SK-N-SH treated with all-trans-retinoic acid at 6 μM for 48 hours (cell line): ENCODE measurements around the gene SLC25A23.
A peak's percentile ranks its signal among the peaks of the same experiment; 100 is the strongest.

Experiments used
- ATAC-seq: fragments of 200-7000 bp; cut with Tn5 transposase; 3 replicates; pipeline ENCODE4 v1.9.1; 2020; ENCODE audit warnings: mild to moderate bottlenecking, moderate library complexity
- ARNTL ChIP-seq: fragments of 450-650 bp; formaldehyde crosslinking; IDR thresholded peaks from 2 replicates; pipeline ENCODE4 v1.5.0; 2020; ENCODE audit warnings: low read depth, mild to moderate bottlenecking, moderate library complexity, borderline replicate concordance
- BACH2 ChIP-seq: fragments of 250-450 bp; sonication (Bioruptor Pico); IDR thresholded peaks from 2 replicates; pipeline ENCODE4 v1.9.0; 2021; ENCODE audit warnings: mild to moderate bottlenecking, borderline replicate concordance
- CSDC2 ChIP-seq: fragments of 250-450 bp; sonication (Bioruptor Pico); IDR thresholded peaks from 2 replicates; pipeline ENCODE4 v1.5.0; 2020; ENCODE audit warnings: mild to moderate bottlenecking, moderate library complexity
- ESRRG ChIP-seq: fragments of 250-450 bp; sonication (Bioruptor Pico); IDR thresholded peaks from 2 replicates; pipeline ENCODE4 v1.6.1; 2021; ENCODE audit warnings: mild to moderate bottlenecking
- GLIS3 ChIP-seq: fragments of 250-450 bp; sonication (Bioruptor Pico); IDR thresholded peaks from 2 replicates; pipeline ENCODE4 v1.5.0; 2020; ENCODE audit warnings: mild to moderate bottlenecking, moderate library complexity
- OSR1 ChIP-seq: fragments of 250-450 bp; sonication (Bioruptor Pico); IDR thresholded peaks from 2 replicates; pipeline ENCODE4 v1.8.0; 2022; ENCODE audit warnings: moderate library complexity, mild to moderate bottlenecking, inconsistent platforms
- PPARA ChIP-seq: fragments of 250-450 bp; sonication (Bioruptor Pico); IDR thresholded peaks from 2 replicates; pipeline ENCODE4 v1.5.0; 2020; ENCODE audit warnings: mild to moderate bottlenecking, borderline replicate concordance
- RARB ChIP-seq: fragments of 250-450 bp; sonication (Bioruptor Pico); IDR thresholded peaks from 2 replicates; pipeline ENCODE4 v1.8.0; 2021; ENCODE audit warnings: mild to moderate bottlenecking, moderate library complexity
- TCF4 ChIP-seq: fragments of 250-450 bp; sonication (Bioruptor Pico); IDR thresholded peaks from 2 replicates; pipeline ENCODE4 v1.8.0; 2021; ENCODE audit warnings: mild to moderate bottlenecking, moderate library complexity, borderline replicate concordance
- TOX ChIP-seq: fragments of 250-450 bp; sonication (Bioruptor Pico); IDR thresholded peaks from 2 replicates; pipeline ENCODE4 v1.8.0; 2021; ENCODE audit warnings: mild to moderate bottlenecking, moderate library complexity, borderline replicate concordance
- ZC3H10 ChIP-seq: fragments of 250-450 bp; sonication (Bioruptor Pico); IDR thresholded peaks from 2 replicates; pipeline ENCODE4 v1.5.1; 2021; ENCODE audit warnings: mild to moderate bottlenecking, moderate library complexity
- ZFP3 ChIP-seq: fragments of 250-450 bp; sonication (Bioruptor Pico); IDR thresholded peaks from 2 replicates; pipeline ENCODE4 v1.5.0; 2020; ENCODE audit warnings: mild to moderate bottlenecking, moderate library complexity
- ZNF565 ChIP-seq: fragments of 450-650 bp; formaldehyde crosslinking; conservative IDR thresholded peaks from 2 replicates; pipeline ENCODE4 v1.5.0; 2020; ENCODE audit warnings: low read depth, mild to moderate bottlenecking, moderate library complexity
- ZNF70 ChIP-seq: fragments of 450-650 bp; formaldehyde crosslinking; IDR thresholded peaks from 2 replicates; pipeline ENCODE4 v1.5.0; 2020; ENCODE audit warnings: mild to moderate bottlenecking, moderate library complexity
- ZNF8 ChIP-seq: fragments of 450-650 bp; formaldehyde crosslinking; IDR thresholded peaks from 2 replicates; pipeline ENCODE4 v1.5.0; 2020; ENCODE audit warnings: mild to moderate bottlenecking, moderate library complexity
- TF ChIP-seq, protein P1 (sequence below): fragments of 250-450 bp; sonication (Bioruptor Pico); IDR thresholded peaks from 2 replicates; pipeline ENCODE4 v1.8.0; 2020; ENCODE audit warnings: mild to moderate bottlenecking, moderate library complexity, borderline replicate concordance
- TF ChIP-seq, protein P2 (sequence below): fragments of 250-450 bp; sonication (Bioruptor Pico); IDR thresholded peaks from 2 replicates; pipeline ENCODE4 v1.8.0; 2021; ENCODE audit warnings: low read depth, mild to moderate bottlenecking, moderate library complexity, borderline replicate concordance
- TF ChIP-seq, protein P3 (sequence below): fragments of 250-450 bp; sonication (Bioruptor Pico); IDR thresholded peaks from 2 replicates; pipeline ENCODE4 v1.5.0; 2020; ENCODE audit warnings: mild to moderate bottlenecking, moderate library complexity
- TF ChIP-seq, protein P4 (sequence below): fragments of 250-450 bp; sonication (Bioruptor Pico); IDR thresholded peaks from 2 replicates; pipeline ENCODE4 v1.5.1; 2021; ENCODE audit warnings: mild to moderate bottlenecking, moderate library complexity

SLC25A23 gene

DNA sequence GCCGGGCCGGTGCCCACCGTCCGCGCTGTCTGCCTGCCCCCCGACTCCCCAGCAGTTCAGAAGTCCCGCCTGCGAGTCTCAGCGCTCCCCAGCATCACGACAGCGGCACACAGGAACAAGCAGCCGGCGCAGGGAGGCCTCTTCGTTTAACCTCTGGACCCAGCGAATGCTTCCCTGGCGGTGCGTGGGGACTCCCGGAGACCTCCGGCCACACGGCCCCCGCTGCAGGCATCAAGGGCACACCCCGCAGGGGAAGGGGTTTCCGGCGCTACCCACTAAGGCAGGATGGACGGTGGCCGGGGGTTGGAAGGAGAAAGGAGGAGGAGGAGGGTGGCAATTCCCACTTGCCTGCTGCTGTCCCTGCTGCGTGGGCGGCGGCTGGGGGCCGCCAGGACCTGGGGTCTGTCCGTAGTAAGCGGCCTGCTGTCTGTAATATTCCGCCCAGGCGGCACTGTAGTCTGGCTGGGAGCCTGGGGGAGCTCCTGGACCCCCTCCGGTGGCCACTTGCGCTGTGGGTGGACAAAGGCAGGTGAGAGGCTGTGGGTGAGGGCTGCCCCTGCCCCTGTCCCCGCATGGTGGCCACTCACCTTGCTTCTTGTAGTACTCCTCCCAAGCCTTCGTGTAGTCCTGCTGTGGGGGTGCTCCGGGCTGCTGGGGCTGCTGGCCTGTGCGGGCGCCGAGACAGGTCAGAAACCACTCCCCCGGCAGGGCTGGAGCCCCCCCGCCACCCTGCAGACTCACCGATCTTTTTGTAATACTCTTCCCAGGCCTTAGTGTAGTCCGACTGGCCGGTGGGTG lies 44.6 kb downstream of the SLC25A23 start:
- no peak for ATAC-seq
- TF ChIP-seq BACH2 (CRISPR knock-in tag) (no peak), ZNF8 (CRISPR knock-in tag) (no peak), CSDC2 (no peak)

DNA sequence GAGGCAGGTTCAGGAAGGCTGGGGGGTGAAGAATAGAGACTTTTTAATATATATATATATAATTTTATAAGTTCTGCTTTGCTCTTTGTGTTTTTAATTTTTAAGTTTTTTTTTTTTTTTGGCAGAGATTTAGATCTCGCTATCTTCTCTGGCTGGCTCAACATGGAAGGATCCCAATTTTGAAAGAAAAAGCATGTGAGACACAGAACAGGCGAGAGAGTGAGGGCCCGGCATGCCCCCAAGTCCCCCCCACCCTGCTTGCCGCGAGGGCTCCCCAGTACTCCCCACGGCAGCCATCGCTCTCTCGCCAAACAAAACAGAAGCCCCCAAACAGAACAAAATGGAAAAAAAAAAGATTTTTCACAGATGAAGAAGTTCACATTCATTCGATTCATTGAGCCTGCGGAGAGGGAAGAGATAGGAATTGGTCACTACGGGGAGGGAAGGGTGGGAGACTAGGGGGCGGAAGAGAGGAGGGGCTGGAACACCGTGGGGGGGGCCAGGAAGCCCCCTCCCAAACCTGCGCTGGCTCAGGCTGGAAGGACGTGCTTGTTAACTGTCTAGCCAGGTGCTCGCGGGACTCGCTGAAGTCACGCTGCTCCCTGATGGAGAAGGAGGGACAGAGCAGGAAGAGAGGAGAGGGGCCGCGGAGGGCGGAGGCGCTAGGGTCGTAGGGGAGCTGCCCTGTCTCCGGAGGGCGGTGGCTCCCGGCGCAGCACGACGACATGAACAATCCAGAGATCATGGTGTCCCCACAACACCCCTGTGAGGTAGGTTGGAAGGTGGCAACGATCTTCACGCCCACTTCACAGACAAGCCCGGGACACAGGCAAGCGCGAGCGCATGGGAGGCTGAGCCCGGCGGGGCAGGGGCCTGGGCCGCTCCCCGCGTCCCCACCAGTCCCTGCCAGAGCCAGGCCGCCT lies 45.6 kb downstream of the SLC25A23 start:
- no peak for ATAC-seq
- TF ChIP-seq ZC3H10 (CRISPR knock-in tag) (no peak), GLIS3 (CRISPR knock-in tag) (no peak), ESRRG (no peak), ZNF70 (CRISPR knock-in tag) (no peak), PPARA (CRISPR knock-in tag) (no peak), TOX (no peak), ZNF8 (CRISPR knock-in tag) (no peak)
- TF ChIP-seq, protein P1, sequence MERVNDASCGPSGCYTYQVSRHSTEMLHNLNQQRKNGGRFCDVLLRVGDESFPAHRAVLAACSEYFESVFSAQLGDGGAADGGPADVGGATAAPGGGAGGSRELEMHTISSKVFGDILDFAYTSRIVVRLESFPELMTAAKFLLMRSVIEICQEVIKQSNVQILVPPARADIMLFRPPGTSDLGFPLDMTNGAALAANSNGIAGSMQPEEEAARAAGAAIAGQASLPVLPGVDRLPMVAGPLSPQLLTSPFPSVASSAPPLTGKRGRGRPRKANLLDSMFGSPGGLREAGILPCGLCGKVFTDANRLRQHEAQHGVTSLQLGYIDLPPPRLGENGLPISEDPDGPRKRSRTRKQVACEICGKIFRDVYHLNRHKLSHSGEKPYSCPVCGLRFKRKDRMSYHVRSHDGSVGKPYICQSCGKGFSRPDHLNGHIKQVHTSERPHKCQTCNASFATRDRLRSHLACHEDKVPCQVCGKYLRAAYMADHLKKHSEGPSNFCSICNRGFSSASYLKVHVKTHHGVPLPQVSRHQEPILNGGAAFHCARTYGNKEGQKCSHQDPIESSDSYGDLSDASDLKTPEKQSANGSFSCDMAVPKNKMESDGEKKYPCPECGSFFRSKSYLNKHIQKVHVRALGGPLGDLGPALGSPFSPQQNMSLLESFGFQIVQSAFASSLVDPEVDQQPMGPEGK (CRISPR knock-in tag), result no peak
- TF ChIP-seq, protein P2, sequence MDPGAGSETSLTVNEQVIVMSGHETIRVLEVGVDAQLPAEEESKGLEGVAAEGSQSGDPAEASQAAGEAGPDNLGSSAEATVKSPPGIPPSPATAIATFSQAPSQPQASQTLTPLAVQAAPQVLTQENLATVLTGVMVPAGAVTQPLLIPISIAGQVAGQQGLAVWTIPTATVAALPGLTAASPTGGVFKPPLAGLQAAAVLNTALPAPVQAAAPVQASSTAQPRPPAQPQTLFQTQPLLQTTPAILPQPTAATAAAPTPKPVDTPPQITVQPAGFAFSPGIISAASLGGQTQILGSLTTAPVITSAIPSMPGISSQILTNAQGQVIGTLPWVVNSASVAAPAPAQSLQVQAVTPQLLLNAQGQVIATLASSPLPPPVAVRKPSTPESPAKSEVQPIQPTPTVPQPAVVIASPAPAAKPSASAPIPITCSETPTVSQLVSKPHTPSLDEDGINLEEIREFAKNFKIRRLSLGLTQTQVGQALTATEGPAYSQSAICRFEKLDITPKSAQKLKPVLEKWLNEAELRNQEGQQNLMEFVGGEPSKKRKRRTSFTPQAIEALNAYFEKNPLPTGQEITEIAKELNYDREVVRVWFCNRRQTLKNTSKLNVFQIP, result no peak
- TF ChIP-seq, protein P3, sequence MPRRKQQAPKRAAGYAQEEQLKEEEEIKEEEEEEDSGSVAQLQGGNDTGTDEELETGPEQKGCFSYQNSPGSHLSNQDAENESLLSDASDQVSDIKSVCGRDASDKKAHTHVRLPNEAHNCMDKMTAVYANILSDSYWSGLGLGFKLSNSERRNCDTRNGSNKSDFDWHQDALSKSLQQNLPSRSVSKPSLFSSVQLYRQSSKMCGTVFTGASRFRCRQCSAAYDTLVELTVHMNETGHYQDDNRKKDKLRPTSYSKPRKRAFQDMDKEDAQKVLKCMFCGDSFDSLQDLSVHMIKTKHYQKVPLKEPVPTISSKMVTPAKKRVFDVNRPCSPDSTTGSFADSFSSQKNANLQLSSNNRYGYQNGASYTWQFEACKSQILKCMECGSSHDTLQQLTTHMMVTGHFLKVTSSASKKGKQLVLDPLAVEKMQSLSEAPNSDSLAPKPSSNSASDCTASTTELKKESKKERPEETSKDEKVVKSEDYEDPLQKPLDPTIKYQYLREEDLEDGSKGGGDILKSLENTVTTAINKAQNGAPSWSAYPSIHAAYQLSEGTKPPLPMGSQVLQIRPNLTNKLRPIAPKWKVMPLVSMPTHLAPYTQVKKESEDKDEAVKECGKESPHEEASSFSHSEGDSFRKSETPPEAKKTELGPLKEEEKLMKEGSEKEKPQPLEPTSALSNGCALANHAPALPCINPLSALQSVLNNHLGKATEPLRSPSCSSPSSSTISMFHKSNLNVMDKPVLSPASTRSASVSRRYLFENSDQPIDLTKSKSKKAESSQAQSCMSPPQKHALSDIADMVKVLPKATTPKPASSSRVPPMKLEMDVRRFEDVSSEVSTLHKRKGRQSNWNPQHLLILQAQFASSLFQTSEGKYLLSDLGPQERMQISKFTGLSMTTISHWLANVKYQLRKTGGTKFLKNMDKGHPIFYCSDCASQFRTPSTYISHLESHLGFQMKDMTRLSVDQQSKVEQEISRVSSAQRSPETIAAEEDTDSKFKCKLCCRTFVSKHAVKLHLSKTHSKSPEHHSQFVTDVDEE (CRISPR knock-in tag), result no peak

DNA sequence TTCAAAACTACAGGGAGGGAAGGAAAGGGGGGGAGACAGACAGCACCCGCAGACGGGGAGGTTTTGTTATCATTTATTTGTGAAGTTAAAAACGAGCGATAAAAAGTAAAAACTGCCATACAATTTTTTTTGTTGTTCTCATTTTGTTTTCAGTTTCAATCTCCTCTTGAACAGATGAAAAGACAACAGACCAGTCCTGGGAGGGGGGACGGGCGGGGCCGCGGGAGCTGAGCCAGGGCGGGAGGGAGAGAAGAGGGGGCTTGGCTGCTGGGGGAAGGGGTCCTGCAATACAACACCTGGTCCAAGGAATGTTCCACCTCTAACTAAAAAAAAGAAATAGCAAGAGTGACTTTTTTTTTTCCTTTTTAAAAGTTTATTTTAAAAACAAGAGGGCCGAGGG lies 46.3 kb downstream of the SLC25A23 start:
- no peak for ATAC-seq
- TF ChIP-seq, protein P1 (CRISPR knock-in tag), result no peak
- no peak for TF ChIP-seq RARB (CRISPR knock-in tag)

DNA sequence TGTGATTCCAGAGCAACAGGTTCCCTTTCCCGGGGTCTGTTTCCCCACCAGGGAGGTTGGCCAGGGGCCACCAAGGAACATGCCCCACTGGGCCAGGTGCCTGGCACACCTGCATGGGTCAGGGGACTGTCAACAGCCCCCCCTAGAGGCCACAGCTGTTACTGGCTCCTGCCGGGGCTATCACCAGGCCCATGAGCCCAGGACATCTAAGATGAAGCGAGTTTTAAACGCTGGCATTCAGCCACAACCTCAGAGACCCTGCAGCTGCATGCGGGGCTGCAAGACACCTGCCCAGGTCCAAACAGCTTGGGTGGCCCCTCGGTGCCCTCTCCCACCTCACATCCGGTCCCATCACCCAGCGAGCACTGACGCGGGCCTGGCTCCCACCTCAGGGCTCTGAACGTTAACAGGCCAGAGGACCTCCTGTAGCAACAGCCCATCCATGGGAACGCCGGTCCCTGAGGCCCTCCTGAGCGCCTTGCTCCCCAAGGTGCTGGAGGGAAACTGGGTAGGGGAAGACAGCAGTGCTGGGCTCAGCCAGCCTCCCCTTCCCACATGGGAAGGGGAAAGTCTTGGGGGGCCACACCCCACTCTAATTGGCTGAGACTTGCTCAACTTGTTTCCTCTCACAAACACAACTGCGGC lies 47.0 kb downstream of the SLC25A23 start:
- ATAC-seq, result peak; percentile 71
- TF ChIP-seq ZNF70 (CRISPR knock-in tag) (no peak), ZNF8 (CRISPR knock-in tag) (no peak), ZC3H10 (CRISPR knock-in tag) (no peak), ARNTL (CRISPR knock-in tag) (no peak), TCF4 (CRISPR knock-in tag) (no peak), OSR1 (CRISPR knock-in tag) (no peak), ZFP3 (CRISPR knock-in tag) (no peak), ZNF565 (CRISPR knock-in tag) (no peak)
- TF ChIP-seq, protein P4, sequence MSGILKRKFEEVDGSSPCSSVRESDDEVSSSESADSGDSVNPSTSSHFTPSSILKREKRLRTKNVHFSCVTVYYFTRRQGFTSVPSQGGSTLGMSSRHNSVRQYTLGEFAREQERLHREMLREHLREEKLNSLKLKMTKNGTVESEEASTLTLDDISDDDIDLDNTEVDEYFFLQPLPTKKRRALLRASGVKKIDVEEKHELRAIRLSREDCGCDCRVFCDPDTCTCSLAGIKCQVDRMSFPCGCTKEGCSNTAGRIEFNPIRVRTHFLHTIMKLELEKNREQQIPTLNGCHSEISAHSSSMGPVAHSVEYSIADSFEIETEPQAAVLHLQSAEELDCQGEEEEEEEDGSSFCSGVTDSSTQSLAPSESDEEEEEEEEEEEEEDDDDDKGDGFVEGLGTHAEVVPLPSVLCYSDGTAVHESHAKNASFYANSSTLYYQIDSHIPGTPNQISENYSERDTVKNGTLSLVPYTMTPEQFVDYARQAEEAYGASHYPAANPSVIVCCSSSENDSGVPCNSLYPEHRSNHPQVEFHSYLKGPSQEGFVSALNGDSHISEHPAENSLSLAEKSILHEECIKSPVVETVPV (CRISPR knock-in tag), result no peak
- TF ChIP-seq, protein P3 (CRISPR knock-in tag), result no peak
